H9 (cell line): ENCODE measurements around the gene DPYD. TPM values are rescaled to one million over a fixed set of nuclear protein-coding genes. Genes with fewer than 3 reads are reported as not detected.

Experiments used
- DNase-seq: peaks from one replicate; pipeline ENCODE4 v3.0.0-alpha.2; 2017
- H2AFZ ChIP-seq: one replicate; pipeline ENCODE4 v1.6.1; 2013; ENCODE audit warnings: mild to moderate bottlenecking, low read length, control low read depth, moderate library complexity
- H2AK5ac ChIP-seq: 2 replicates; pipeline ENCODE4 v1.6.1; 2013; ENCODE audit warnings: low read length, control low read depth, mixed read lengths; ENCODE audit not compliant: insufficient read length
- H2BK120ac ChIP-seq: one replicate; pipeline ENCODE4 v1.6.1; 2013; ENCODE audit warnings: low read depth, mild to moderate bottlenecking, low read length, control low read depth, inconsistent platforms; ENCODE audit not compliant: poor library complexity, severe bottlenecking
- H2BK12ac ChIP-seq: 2 replicates; pipeline ENCODE4 v1.6.1; 2013; ENCODE audit warnings: low read length, control low read depth, mixed read lengths, low read depth; ENCODE audit not compliant: insufficient read length
- H2BK15ac ChIP-seq: 2 replicates; pipeline ENCODE4 v1.6.1; 2013; ENCODE audit warnings: low read depth, low read length, control low read depth
- H2BK20ac ChIP-seq: one replicate; pipeline ENCODE4 v1.6.1; 2013; ENCODE audit warnings: low read depth, mild to moderate bottlenecking, low read length, control low read depth, inconsistent platforms; ENCODE audit not compliant: poor library complexity, severe bottlenecking
- H2BK5ac ChIP-seq: 2 replicates; pipeline ENCODE4 v1.6.1; 2013; ENCODE audit warnings: low read length, control low read depth, mixed read lengths; ENCODE audit not compliant: insufficient read length
- H3K14ac ChIP-seq: 2 replicates; pipeline ENCODE4 v1.6.1; 2013; ENCODE audit warnings: low read length, control low read depth; ENCODE audit not compliant: insufficient read depth
- H3K18ac ChIP-seq: 2 replicates; pipeline ENCODE4 v1.6.1; 2013; ENCODE audit warnings: low read depth, mild to moderate bottlenecking, mixed read lengths, low read length, control low read depth; ENCODE audit not compliant: insufficient read length
- H3K23ac ChIP-seq: 2 replicates; pipeline ENCODE4 v1.6.1; 2013; ENCODE audit warnings: low read length, control low read depth, mixed read lengths, low read depth; ENCODE audit not compliant: insufficient read length
- H3K23me2 ChIP-seq: 2 replicates; pipeline ENCODE4 v1.6.1; 2013; ENCODE audit warnings: low read depth, mild to moderate bottlenecking, mixed read lengths, low read length, control low read depth; ENCODE audit not compliant: insufficient read length, poor library complexity, severe bottlenecking
- H3K27ac ChIP-seq: 2 replicates; pipeline ENCODE4 v1.5.1; 2013; ENCODE audit warnings: low read length, control low read depth, mixed read lengths, low read depth; ENCODE audit not compliant: insufficient read length
- H3K27me3 ChIP-seq: 2 replicates; pipeline ENCODE4 v1.6.1; 2013; ENCODE audit warnings: low read length, control low read depth, inconsistent platforms; ENCODE audit not compliant: insufficient read depth
- H3K4ac ChIP-seq: 2 replicates; pipeline ENCODE4 v1.6.1; 2013; ENCODE audit warnings: low read depth, mild to moderate bottlenecking, control low read depth, inconsistent platforms, low read length, moderate library complexity
- H3K4me1 ChIP-seq: 2 replicates; pipeline ENCODE4 v1.6.1; 2013; ENCODE audit warnings: low read length, control low read depth, inconsistent platforms; ENCODE audit not compliant: insufficient read depth
- H3K4me2 ChIP-seq: 2 replicates; pipeline ENCODE4 v1.6.1; 2013; ENCODE audit warnings: low read length, control low read depth, mixed read lengths; ENCODE audit not compliant: insufficient read length, insufficient read depth
- H3K56ac ChIP-seq: 2 replicates; pipeline ENCODE4 v1.6.1; 2013; ENCODE audit warnings: low read depth, mild to moderate bottlenecking, mixed read lengths, low read length, control low read depth; ENCODE audit not compliant: insufficient read length
- H3K79me1 ChIP-seq: 2 replicates; pipeline ENCODE4 v1.6.1; 2013; ENCODE audit warnings: low read depth, mild to moderate bottlenecking, moderate library complexity, low read length, control low read depth, inconsistent platforms; ENCODE audit not compliant: insufficient read depth, poor library complexity, severe bottlenecking
- H3K79me2 ChIP-seq: 2 replicates; pipeline ENCODE4 v1.6.1; 2013; ENCODE audit warnings: low read length, control low read depth, inconsistent platforms; ENCODE audit not compliant: insufficient read depth
- H3K9ac ChIP-seq: 2 replicates; pipeline ENCODE4 v1.6.1; 2013; ENCODE audit warnings: low read length, control low read depth, mixed read lengths; ENCODE audit not compliant: insufficient read length; ENCODE audit errors: extremely low read depth
- H3K9me3 ChIP-seq: one replicate; pipeline ENCODE4 v1.6.1; 2013; ENCODE audit warnings: low read depth, low read length, inconsistent platforms; ENCODE audit not compliant: control insufficient read depth
- H3T11ph ChIP-seq: one replicate; pipeline ENCODE4 v1.6.1; 2013; ENCODE audit warnings: mild to moderate bottlenecking, low read length, control low read depth, inconsistent platforms
- H4K20me1 ChIP-seq: one replicate; pipeline ENCODE4 v1.6.1; 2013; ENCODE audit not compliant: control insufficient read depth, insufficient read length, insufficient read depth
- H4K5ac ChIP-seq: 2 replicates; pipeline ENCODE4 v1.6.1; 2013; ENCODE audit warnings: low read depth, mild to moderate bottlenecking, mixed read lengths, low read length, control low read depth; ENCODE audit not compliant: insufficient read length
- H4K8ac ChIP-seq: replicated peaks from 2 replicates; pipeline ENCODE4 v1.6.1; 2013; ENCODE audit warnings: low read length, control low read depth, mixed read lengths, low read depth; ENCODE audit not compliant: insufficient read length
- H4K91ac ChIP-seq: 2 replicates; pipeline ENCODE4 v1.6.1; 2013; ENCODE audit warnings: low read depth, mild to moderate bottlenecking, moderate library complexity, mixed read lengths, low read length, control low read depth; ENCODE audit not compliant: insufficient read length
- H3K27ac Mint-ChIP-seq, 3 experiments: 2 replicates in 2 of 3; 3 replicates in 1 of 3; pipeline ENCODE4 v1.8.0; 2020 to 2021; ENCODE audit warnings: mixed read lengths in 3 of 3, mild to moderate bottlenecking in 1 of 3, moderate library complexity in 1 of 3
- H3K27me3 Mint-ChIP-seq: 2 replicates; pipeline ENCODE4 v1.8.0; 2021; ENCODE audit warnings: low read depth, mild to moderate bottlenecking, moderate library complexity, mixed read lengths
- H3K36me3 Mint-ChIP-seq, 3 experiments: 2 replicates in 2 of 3; 3 replicates in 1 of 3; pipeline ENCODE4 v1.8.0; 2020 to 2021; ENCODE audit warnings: low read depth in 3 of 3, mixed read lengths in 3 of 3; ENCODE audit not compliant: insufficient read depth in 1 of 3
- H3K4me1 Mint-ChIP-seq, 2 experiments: 2 replicates each; pipeline ENCODE4 v1.8.0; 2020; ENCODE audit warnings: mixed read lengths in 2 of 2
- H3K4me3 Mint-ChIP-seq, 2 experiments: 2 replicates in 1 of 2; 3 replicates in 1 of 2; pipeline ENCODE4 v1.8.0; 2020 to 2021; ENCODE audit warnings: mild to moderate bottlenecking in 2 of 2, mixed read lengths in 2 of 2, moderate library complexity in 1 of 2
- H3K9me3 Mint-ChIP-seq, 2 experiments: 2 replicates in 1 of 2; 3 replicates in 1 of 2; pipeline ENCODE4 v1.8.0; 2020; ENCODE audit warnings: mild to moderate bottlenecking in 2 of 2, mixed read lengths in 2 of 2, moderate library complexity in 1 of 2
- CTCF ChIP-seq: fragments of 200-600 bp; sonication (generic); conservative IDR thresholded peaks from 3 replicates; pipeline ENCODE4 v1.8.0; 2021; ENCODE audit warnings: antibody characterized with exemption, mild to moderate bottlenecking
- total RNA-seq: library from RNA; stranded (reverse); gene quantifications from 2 replicates; pipeline ENCODE4 v1.2.1, GENCODE V29; 2021

The DPYD gene
- total RNA-seq, 1 experiment from 2014 or later, result 0.37 TPM

GRCh38 chr1:97623220-97623619 is 297.6 kb downstream of the DPYD start:
- Histone ChIP-seq H3T11ph (no peak overlapping the region), H3K9ac (no peak overlapping the region), H4K91ac (no peak overlapping the region), H2AFZ (no peak overlapping the region), H2BK120ac (no peak overlapping the region), H2BK15ac (no peak overlapping the region), H3K9me3 (no peaks in the 10 kb centered on the region), H3K23ac (no peak overlapping the region), H3K56ac (no peak overlapping the region), H3K27me3 (no peaks in the 10 kb centered on the region), H3K79me2 (no peaks in the 10 kb centered on the region), H3K23me2 (no peaks in the 10 kb centered on the region), H2BK12ac (no peak overlapping the region), H4K20me1 (no peaks in the 10 kb centered on the region), H2BK20ac (no peak overlapping the region), H3K4me1 (no peaks in the 10 kb centered on the region), H3K14ac (no peak overlapping the region), H2BK5ac (no peak overlapping the region), H3K4me2 (no peak overlapping the region), H3K18ac (no peak overlapping the region), H2AK5ac (no peak overlapping the region), H3K27ac (no peak overlapping the region), H3K79me1 (no peaks in the 10 kb centered on the region), H3K4ac (no peak overlapping the region), H4K5ac (no peak overlapping the region), H4K8ac (no peak overlapping the region)
- DNase-seq, result no peak
- Mint-ChIP-seq H3K27ac (peak overlapping the region in 2 of 3 experiments; percentile 5 to 25; a peak in 3 of 7 replicates), H3K36me3 (no peaks in the 10 kb centered on the region), H3K27me3 (no peaks in the 10 kb centered on the region), H3K4me3 (no peak overlapping the region), H3K9me3 (no peaks in the 10 kb centered on the region), H3K4me1 (peaks cover 7 to 9% of the 10 kb centered on the region in 2 experiments)
- no peak for TF ChIP-seq CTCF
